NCI-H2107 treated with DMSO at 0.1 percent for 48 hours (cell line): Measurements from ENCODE around the gene LPIN3.
"Not testable (repeated sequence)": the region's sequence is repeated elsewhere in the genome, so short reads cannot be mapped to it uniquely, and the experiment has no call there.

Experiments used
- DNase-seq: peaks from one replicate; lab custom pipeline; 2025; ENCODE audit not compliant: unreplicated experiment; lab: John Stamatoyannopoulos, UW

Gene LPIN3

DNA sequence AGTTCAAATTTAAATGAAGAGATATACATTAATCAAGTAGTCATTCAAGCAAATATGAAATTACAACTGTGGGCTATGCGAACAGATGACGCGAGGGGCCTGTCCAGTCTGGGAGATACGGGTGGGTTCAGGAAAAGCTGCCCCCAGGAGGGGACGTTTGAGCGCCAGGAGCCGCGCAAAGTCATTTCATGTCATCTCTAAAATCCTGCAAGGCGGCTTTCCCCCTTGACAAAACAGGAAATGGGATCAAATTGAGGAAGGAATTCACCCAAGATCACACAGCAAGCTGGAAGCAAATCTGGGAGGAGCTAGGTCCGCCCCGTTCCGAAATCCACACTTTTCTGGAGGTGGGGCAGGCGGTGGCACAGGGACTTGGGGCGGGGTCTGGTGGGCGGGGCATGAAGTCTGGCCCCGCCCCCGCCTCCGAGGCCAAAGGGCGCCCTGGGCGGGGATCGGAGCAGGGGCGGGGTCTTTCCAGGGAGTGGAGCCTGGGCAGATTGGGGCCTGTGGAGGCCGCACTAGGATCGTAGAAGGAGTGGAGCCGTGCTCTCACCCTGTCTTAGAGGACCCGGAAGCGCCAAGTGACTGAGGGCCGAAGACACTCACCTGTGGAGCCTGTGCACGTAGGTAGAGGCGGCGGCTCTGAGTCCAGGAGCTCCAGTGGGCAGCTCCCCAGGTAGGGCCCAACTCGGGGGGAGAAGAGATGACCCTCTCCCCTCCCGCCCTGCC lies at the start of gene LPIN3:
LPIN3 (plus strand) TSS at position 495 of the 729 bp plus-strand sequence. CDS start 4,983 bp downstream, outside the sequence.
- no peak for DNase-seq

- DNase-seq: no peak
These were observed 47.2 kb upstream of the LPIN3 start for GRCh38 chr20:41293269-41294037.

GRCh38 chr20:41299899-41300298 lies 40.7 kb upstream of the LPIN3 start:
- no peak for DNase-seq

DNA sequence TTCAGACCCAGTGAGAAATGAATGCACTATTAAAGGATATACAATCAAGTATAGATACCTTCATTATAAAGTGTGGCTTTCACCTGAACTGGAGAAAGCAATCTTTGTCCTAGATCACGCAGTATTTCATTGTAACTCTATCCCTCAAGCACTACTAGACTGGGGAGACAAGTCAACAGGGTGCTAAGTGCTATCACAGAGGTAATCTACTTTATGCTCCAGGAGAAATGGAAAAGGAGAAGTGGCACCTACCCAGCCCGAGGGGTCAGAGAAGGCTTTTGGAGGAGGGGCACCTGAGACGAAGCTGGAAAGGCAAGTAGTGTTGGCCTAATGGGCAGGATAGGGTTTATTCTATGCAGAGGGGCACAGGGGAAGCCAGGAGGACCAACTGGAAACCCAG lies 40.2 kb upstream of the LPIN3 start:
- DNase-seq: peak; percentile 58

- no peak for DNase-seq
These were observed 39.7 kb upstream of the LPIN3 start for GRCh38 chr20:41300886-41301285.

- DNase-seq: no peak
These were observed 36.6 kb upstream of the LPIN3 start for GRCh38 chr20:41304002-41304401.

DNA sequence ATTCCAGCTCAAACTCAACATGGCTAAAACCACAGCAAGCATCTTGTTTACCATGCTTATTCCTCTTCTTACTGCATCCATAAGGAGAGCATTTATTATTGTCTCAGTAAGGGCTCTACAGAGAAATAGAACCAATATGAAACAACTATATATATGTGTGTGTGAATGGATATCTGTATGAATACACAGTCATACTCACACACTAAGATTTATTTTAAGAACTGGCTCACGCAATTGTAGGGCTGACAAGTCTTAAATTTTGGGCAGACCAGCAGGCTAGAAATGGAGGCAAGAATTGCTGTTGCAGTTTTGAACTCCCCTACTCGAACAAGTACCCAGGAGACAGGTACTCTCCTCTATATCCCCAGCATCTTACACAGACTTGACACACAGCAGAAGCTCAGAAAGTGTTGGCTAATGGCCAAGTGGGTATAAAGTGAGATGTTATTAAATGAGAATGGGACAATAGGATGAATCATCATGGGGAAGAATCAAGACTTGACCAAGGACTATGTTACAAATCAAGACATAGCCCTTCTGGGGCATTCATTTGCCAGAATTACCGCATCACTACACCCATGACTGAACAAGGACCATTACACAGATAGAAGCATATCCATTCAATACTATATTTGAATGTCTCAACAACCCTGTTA lies 36.1 kb upstream of the LPIN3 start:
- DNase-seq: no peak

DNA sequence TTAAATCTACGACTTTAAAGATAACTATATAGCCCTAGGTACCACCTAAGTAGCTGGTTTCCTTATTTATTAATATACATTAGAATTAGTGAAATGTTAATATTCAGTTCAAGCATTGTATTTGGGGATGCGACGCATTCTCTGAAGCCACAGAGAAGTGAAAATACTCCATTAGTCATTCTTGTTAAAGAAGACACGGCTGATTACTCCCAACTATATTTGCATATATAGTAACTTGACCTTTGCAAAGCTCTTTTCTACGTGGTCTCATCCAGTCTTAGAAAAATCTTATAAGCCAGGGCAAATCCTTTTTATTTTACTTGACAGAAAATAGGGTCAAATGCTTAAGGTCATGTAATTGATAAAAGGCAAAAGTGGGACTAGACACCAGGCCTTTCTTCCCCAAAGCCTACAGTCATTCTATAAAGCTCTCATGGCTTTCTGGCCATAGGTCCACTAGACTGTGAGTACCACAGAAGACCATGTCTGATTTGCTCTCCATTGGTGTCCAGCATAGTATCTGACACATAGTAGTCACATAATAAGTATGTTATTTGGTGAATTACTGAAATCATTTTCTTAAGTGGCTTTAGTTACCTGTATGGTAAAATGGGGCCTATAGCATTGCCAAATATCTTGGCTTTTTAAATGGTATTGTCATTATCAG lies 34.4 kb upstream of the LPIN3 start:
- no peak for DNase-seq

GRCh38 chr20:41307021-41307420 lies 33.6 kb upstream of the LPIN3 start:
- DNase-seq: no peak

GRCh38 chr20:41308290-41308711 lies 32.3 kb upstream of the LPIN3 start:
- DNase-seq: no peak

DNA sequence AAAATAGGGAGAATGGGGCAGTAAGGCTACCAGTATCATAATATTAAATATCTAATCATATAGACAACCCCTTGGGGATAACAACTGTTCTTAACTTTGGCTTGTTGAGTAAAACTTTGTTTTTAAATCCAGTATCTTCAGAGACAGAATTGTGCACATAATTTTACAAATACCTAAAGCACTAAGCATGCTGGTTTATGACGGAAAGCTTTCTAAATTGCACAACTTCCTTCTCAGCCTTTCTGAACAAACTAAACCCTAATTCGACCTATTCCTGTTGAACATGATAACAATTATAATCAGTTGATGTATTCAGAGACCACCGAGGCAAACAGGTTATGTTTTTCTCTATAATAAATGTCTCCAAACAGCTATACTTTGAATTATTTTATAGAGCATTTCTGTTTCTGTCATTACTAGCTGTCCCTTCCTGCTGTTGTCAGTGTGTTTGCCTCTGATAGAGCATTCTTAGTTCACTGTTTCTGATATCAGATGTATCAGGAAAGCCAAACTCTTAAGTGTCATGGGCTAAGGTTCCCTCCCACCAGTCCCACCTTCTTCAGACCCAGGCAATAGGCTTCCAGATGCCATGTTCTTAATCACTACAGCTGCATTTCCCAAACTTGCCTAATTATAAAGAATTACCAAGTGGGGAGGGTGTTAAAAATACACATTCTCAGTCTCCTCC lies 31.8 kb upstream of the LPIN3 start:
- DNase-seq: no peak

GRCh38 chr20:41309817-41310216 lies 30.8 kb upstream of the LPIN3 start:
- no peak for DNase-seq

DNA sequence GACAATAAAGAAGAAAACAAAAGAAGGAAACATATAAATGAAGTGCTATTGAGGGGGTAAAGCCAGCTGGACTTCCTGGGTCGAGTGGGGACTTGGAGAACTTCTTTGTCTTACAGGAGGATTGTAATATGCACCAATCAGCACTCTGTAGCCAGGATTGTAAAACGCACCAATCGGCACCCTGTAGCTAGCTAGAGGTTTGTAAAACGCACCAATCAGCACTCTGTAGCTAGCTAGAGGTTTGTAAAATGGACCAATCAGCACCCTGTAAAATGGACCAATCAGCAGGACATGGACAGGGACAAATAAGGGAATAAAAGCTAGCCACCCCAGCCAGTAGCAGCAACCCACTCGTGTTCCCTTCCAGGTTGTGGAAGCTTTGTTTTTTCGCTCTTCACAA lies 28.6 kb upstream of the LPIN3 start:
- not testable (repeated sequence) for DNase-seq

DNA sequence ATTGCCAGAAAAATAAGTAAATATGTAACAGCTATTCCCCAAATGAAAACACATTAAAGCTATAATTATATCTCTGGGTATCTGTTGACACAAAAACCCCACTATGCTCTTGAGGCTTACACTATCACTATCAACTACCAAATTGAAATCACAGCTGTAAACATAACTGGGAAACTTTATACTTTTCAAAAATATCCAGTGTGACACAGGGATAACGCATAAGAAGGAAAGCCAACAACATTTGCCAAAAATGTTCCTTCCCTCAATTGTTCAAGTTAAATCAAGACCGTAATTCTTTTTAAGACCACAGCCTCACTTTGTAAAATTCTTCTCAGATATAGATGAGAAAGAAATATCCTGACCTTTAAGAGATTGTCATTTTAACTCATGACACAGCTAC lies 26.2 kb upstream of the LPIN3 start:
- no peak for DNase-seq

GRCh38 chr20:41316051-41316450 lies 24.6 kb upstream of the LPIN3 start:
- DNase-seq: no peak

- no peak for DNase-seq
These were observed 23.7 kb upstream of the LPIN3 start for GRCh38 chr20:41316602-41317545.

DNA sequence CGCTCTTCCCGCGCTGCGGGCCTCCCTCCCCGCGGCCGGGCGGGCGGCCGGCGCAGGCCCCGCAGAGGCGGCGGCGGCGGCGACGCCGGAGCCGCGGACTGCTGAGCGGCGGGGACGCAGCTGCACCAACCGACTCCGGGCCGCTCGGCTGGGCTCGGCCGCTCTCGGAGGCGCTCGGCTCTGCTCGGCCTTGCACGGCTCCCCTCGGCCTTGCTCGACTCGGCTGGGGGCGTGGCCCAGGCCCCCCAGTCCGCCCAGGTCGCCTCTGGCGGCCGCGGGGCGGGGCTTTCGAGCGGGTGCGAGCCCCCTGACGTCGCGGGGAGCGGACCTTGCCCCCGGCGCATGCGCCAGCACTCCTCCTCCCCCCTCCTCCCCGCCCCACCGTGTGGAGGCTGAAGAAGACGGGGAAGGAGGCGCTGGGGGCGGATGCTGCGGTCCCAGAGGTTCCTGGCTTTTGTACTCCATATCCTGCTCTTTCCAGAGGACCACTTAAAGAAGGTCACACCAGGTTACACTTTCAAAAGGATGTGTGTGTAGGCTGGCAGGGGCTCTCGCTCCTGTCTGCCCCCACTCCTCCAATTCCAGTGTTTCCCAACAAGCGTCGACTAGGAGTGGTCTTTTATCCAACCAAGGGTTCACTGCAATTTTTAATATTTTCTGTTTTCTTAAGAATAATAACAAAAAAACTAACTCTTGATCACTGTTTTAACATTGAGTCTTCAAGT lies 22.9 kb upstream of the LPIN3 start, which contains the start of gene ZHX3:
ZHX3 (minus strand) TSS at position 186 of the 725 bp plus-strand sequence. CDS start 112,815 bp downstream, outside the sequence.
- DNase-seq: peak; percentile 68

DNA sequence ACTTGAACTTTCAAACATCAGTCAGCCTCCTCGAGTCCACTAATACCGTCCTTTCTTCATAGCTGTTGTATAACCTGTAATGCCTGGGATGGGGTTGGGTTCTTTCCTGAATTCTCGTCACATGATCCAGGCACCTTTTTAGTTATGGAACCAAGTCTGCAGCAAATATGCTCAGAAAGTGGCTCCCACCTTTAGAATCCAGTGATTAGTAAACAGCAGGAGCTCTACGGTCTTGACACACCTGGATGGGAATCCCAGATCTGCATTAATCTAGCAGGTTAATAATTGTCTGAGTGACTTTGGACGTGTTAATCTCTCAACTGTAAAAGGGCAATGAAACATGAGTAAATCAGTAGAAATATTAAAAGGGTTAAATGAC lies 22.4 kb upstream of the LPIN3 start:
- no peak for DNase-seq

GRCh38 chr20:41320441-41320840 lies 20.2 kb upstream of the LPIN3 start:
- no peak for DNase-seq
